Measurements from ENCODE around the gene CD58.

The CD58 gene

DNA sequence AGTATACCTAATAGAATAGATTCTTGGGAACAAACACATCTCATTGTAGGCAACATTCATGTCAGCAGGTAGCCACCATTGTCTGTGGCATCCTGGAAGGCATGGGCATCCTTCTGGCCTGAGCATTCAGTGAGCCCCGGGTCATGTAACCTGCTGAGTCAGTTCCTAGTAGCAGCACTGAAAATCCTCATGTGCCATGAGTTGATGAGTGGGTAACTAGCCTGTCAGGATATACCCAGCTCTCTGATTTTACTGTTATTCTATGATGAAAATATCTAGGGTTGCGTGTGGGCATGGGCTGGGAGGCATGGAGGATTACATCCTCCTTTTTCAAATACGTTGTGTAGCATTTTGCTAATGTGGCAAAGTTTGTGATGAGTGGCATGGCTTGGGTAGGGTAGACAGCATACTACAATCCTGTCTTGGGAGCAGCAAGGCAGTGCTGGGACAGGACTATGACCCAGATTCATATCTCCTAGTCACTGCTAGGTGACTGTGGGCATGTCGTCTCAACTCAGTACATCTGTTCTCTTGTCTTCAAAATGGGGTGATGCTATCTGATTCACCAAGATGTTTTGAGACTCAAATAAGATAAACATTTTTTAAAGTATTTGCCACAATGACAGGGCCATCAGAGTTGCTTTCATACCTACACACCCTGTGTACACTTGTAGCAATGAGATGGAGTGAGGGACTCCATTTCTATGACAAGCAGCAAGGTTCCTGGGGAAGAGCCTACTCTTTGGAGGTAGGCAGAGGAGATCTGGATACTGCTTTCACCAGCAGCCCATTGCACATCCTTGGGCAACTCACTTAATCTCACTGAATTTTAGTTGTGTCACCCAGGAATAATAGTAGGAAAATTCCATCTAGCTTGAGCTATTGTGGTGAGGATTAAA, 62.5 kb downstream of the CD58 start:
- Histone ChIP-seq H3K4me3 (ENCODE audit: low read length) (no peak overlapping the region), H3K27ac (ENCODE audit: low read length) (no peak overlapping the region), H3K36me3 (ENCODE audit: control insufficient read depth, insufficient read depth, low read length) (no peaks in the 10 kb centered on the region), H3K9me3 (ENCODE audit: control insufficient read depth, insufficient read depth, low read length) (no peaks in the 10 kb centered on the region), H3K27me3 (ENCODE audit: control insufficient read depth, insufficient read depth, low read length) (no peaks in the 10 kb centered on the region), H3K4me1 (ENCODE audit: control insufficient read depth, insufficient read depth, low read length) (no peaks in the 10 kb centered on the region)
- DNase-seq (ENCODE audit: low read depth, low spot score), result no peak
- WGBS (ENCODE audit: insufficient coverage, insufficient read length), result no CpG with 5 or more reads among the region's 4 CpGs

DNA sequence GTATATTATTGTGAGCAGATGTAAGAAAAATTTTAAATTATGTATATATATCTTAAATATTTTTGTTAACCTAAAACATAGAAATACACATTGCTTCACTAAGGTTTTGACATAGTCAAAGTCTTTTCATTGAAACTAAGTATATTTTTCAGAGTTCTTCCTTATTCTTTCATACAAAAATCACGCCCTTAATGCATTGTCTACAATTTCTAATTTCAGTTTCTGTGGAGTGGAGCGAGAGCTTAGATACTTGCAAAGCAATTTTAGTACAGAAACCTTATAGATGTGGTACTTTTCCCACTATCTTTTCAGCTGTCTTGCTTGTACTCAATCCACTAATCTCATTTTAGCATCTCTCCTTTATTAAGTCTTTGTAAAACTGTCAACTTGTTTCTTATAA, 63.2 kb downstream of the CD58 start:
- H3K27me3 ChIP-seq (ENCODE audit: control insufficient read depth, insufficient read depth, low read length), result no peaks in the 10 kb centered on the region
- DNase-seq (ENCODE audit: low read depth, low spot score), result no peak
- H3K4me3 ChIP-seq (ENCODE audit: low read length), result no peak overlapping the region
- no peak overlapping the region for H3K27ac ChIP-seq (ENCODE audit: low read length)
- H3K4me1 ChIP-seq (ENCODE audit: control insufficient read depth, insufficient read depth, low read length), result no peaks in the 10 kb centered on the region
- no peaks in the 10 kb centered on the region for H3K9me3 ChIP-seq (ENCODE audit: control insufficient read depth, insufficient read depth, low read length)
- H3K36me3 ChIP-seq (ENCODE audit: control insufficient read depth, insufficient read depth, low read length), result no peaks in the 10 kb centered on the region
- no CpG with 5 or more reads among the region's 2 CpGs for WGBS (ENCODE audit: insufficient coverage, insufficient read length)

DNA sequence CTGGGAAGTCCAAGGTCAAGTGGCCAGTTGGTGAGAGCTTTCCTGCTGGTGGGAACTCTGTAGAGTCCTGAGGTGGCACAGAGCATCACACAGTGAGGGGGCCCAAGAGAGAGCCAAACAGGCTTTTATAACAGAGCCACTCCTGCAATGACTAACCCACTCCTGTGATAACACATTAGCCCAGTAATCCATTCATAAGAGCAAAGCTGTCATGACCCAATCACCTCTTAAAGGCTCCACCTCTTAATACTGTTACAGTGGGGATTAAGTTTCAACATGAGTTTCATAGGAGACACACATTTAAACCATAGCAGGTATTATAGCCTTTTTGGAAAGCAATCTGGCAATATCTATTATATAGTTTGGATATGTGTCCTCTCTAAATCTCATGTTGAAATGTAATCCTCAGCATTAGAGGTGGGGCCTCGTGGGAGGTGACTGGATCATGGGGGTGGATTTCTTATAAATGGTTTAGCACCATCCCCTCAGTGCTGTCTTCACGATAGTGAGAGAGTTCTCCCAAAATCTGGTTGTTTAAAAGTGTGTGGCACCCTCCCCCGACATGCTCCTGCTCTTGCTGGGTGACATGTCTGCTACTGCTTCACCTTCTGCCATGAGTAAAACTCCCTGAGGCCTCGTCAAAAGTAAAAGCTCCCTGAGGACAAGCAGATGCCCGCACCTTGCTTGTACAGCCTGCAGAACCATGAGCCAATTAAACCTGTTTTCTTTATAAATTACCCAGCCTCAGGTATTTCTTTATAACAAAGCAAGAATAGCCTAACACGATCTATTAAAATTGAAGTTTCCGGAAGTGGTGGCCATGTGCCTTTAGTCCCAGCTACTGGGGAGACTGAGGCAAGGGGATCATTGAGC, 64.5 kb downstream of the CD58 start:
- Histone ChIP-seq H3K27ac (ENCODE audit: low read length) (no peak overlapping the region), H3K4me1 (ENCODE audit: control insufficient read depth, insufficient read depth, low read length) (no peaks in the 10 kb centered on the region), H3K36me3 (ENCODE audit: control insufficient read depth, insufficient read depth, low read length) (no peaks in the 10 kb centered on the region), H3K27me3 (ENCODE audit: control insufficient read depth, insufficient read depth, low read length) (no peaks in the 10 kb centered on the region), H3K9me3 (ENCODE audit: control insufficient read depth, insufficient read depth, low read length) (no peaks in the 10 kb centered on the region), H3K4me3 (ENCODE audit: low read length) (no peak overlapping the region)
- no peak for DNase-seq (ENCODE audit: low read depth, low spot score)
- no CpG with 5 or more reads among the region's 7 CpGs for WGBS (ENCODE audit: insufficient coverage, insufficient read length)

DNA sequence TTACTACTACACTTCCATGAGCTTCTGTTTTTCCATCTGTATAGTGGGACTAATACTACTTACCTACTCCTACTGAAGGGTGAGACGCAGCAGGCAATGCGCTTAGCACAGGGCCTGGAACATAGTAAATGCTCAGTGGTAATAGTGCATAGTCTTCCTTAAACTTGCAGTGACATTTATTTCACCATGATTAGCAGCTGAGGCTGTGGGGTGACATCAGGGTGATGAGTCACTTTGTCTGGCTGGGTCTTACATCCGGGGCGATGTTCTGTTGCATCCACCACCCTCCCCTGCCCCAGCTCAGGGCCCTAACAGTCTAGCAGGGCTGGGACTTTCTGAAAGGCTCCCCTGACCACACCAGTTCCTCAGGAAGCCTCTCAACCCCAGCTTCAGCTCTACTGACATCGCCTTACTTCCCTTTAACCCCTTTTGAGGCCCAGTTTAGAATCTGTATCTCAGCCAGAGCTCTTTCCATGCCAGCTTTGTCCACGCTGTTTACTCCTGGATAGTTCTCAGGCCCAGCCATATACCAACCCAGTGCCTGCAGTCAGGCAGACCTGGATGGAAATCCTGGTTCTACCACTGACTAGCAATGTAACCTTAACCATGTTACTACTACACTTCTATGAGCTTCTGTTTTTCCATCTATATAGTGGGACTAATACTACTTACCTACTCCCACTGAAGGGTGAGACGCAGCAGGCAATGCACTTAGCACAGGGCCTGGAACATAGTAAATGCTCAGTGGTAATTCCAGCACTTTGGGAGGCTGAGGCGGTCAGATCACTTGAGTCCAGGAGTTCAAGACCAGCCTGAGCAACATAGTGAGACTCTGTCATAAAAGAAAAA, 66.3 kb downstream of the CD58 start:
- Histone ChIP-seq H3K4me3 (ENCODE audit: low read length) (no peak overlapping the region), H3K27me3 (ENCODE audit: control insufficient read depth, insufficient read depth, low read length) (no peaks in the 10 kb centered on the region), H3K27ac (ENCODE audit: low read length) (no peak overlapping the region), H3K9me3 (ENCODE audit: control insufficient read depth, insufficient read depth, low read length) (no peaks in the 10 kb centered on the region), H3K4me1 (ENCODE audit: control insufficient read depth, insufficient read depth, low read length) (no peaks in the 10 kb centered on the region), H3K36me3 (ENCODE audit: control insufficient read depth, insufficient read depth, low read length) (no peaks in the 10 kb centered on the region)
- DNase-seq (ENCODE audit: low read depth, low spot score), result no peak
- WGBS (ENCODE audit: insufficient coverage, insufficient read length), result no CpG with 5 or more reads among the region's 8 CpGs

DNA sequence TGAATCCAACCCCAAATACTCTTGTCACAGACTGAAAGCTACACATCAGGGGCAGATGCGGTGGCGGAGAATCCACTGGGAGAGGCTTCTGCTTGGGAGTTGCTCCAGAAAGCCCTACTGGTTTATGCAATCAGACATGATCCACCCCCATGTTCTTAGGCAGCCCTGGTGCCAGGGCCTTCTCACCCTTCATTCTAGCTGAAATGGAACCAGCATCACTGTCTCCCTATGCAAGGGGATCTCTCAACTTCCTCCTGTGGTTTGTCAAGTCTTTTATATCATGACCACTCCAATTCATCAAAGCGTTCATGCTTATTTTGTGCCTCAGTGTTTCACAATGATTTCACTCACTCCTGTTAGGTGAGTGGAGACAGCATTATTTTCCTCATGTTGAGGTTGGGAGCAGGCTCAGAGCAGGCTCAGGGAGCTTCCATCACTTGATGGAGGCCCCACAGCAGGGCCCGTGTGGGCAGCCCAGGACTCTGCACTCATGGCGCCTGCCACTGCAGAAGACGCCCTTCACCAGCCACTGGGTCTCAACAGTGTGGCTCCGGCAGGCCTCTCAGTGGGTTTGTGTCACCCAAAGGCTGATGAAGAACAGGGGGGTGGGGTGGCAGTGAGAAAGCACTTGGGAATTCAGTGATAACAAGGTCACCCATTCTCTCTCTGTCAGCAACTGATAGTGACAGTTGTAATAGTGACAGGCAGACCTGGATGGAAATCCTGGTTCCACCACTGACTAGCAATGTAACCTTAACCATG, 67.1 kb downstream of the CD58 start:
- DNase-seq (ENCODE audit: low read depth, low spot score), result no peak
- Histone ChIP-seq H3K4me1 (ENCODE audit: control insufficient read depth, insufficient read depth, low read length) (0 out of 2 replicates have a peak, but pooled peaks cover 2% of the 10 kb centered on the region), H3K36me3 (ENCODE audit: control insufficient read depth, insufficient read depth, low read length) (no peaks in the 10 kb centered on the region), H3K27me3 (ENCODE audit: control insufficient read depth, insufficient read depth, low read length) (no peaks in the 10 kb centered on the region), H3K9me3 (ENCODE audit: control insufficient read depth, insufficient read depth, low read length) (no peaks in the 10 kb centered on the region), H3K4me3 (ENCODE audit: low read length) (no peak overlapping the region), H3K27ac (ENCODE audit: low read length) (no peak overlapping the region)
- no CpG with 5 or more reads among the region's 7 CpGs for WGBS (ENCODE audit: insufficient coverage, insufficient read length)

DNA sequence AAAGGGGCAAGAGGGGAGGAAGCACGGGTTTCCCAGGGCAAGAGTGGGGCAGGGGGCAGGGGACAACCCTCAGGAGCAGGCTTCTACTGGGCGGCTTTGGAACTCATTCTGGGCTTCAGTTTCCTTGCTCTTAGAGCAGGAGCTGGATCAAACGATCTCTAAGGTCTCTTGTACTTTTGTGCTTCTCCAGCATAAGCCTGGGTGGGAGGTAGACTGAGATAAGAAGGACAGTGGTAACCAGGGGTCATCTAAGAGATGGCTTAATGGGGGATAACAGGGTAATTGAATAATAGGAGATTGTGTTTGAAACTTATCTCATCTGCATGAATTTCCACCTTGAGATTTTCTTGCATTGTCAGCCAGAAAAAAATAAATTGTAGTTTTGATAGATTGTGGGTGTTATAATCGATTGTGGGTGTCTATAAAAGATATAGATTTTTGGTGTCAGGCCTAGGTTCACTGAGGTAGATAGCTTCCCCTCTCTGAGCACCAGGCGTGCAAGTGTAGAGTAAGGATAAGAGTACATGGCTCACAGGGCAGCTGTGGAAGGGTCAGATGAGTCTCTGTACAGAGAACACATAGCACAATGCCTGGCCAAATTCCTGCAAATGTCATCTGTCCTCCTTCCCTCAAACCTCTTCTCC, 68.0 kb downstream of the CD58 start:
- H3K4me1 ChIP-seq (ENCODE audit: control insufficient read depth, insufficient read depth, low read length), result 0 out of 2 replicates have a peak, but pooled peaks cover 2% of the 10 kb centered on the region
- DNase-seq (ENCODE audit: low read depth, low spot score), result no peak
- no peaks in the 10 kb centered on the region for H3K9me3 ChIP-seq (ENCODE audit: control insufficient read depth, insufficient read depth, low read length)
- no peak overlapping the region for H3K27ac ChIP-seq (ENCODE audit: low read length)
- WGBS (ENCODE audit: insufficient coverage, insufficient read length), result 100% methylated on average over 1 of the region's 5 CpGs
- no peaks in the 10 kb centered on the region for H3K36me3 ChIP-seq (ENCODE audit: control insufficient read depth, insufficient read depth, low read length)
- no peaks in the 10 kb centered on the region for H3K27me3 ChIP-seq (ENCODE audit: control insufficient read depth, insufficient read depth, low read length)
- H3K4me3 ChIP-seq (ENCODE audit: low read length), result no peak overlapping the region

DNA sequence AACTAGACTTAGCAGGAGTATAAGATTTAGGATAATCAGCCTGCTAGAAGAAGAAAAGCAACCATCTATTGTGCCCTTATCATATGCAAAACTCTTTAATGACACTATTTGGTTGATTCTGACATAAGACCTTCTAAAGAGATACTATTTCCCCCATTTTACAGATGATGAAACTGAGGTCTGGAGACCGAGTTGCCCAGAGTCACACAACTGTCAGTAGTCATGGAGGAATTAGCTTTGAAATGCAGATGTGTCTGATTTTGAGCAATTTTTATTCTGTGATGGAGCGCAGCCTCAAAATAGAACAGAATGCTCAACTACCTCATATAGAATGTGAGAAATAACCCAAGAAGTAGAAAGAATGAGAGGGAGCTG, 69.0 kb downstream of the CD58 start:
- Histone ChIP-seq H3K4me1 (ENCODE audit: control insufficient read depth, insufficient read depth, low read length) (0 out of 2 replicates have a peak, but pooled peaks cover 2% of the 10 kb centered on the region), H3K36me3 (ENCODE audit: control insufficient read depth, insufficient read depth, low read length) (no peaks in the 10 kb centered on the region)

DNA sequence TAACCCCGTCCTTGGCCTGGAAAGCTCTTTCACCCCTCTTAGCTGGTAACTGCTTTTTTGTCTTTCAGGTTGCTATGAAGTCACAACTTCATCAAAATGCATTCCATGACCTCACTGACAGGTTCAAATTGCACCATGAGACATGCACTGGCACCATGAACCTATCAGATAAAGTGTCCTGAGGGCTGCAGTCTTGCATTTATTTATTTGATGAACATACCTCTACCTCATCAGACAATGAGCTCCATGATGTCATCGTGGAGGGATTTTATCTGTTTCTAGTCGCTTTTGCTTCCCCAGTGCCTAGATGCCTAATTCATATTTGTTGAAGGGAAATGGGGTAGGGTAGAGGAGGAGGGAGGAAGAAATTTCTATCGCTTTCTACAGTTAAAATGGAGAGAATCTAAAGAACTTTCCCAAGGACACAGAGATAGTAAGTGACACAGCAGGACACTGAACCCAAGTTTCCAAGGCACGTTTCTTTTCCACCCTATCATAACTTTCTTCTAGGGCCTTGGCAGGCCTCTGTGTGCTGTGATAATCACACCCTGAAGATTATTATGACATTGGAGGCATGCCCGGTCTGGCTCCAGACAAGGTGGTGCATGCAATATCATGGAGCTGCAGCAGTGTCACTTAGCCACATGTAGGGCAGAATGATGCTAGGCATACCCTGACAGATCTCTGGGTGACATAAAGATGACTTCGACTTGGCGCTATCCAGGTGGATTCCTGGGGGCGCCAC, 69.5 kb downstream of the CD58 start:
- Histone ChIP-seq H3K36me3 (ENCODE audit: control insufficient read depth, insufficient read depth, low read length) (no peaks in the 10 kb centered on the region), H3K27me3 (ENCODE audit: control insufficient read depth, insufficient read depth, low read length) (no peaks in the 10 kb centered on the region), H3K27ac (ENCODE audit: low read length) (no peak overlapping the region), H3K4me1 (ENCODE audit: control insufficient read depth, insufficient read depth, low read length) (0 out of 2 replicates have a peak, but pooled peaks cover 2% of the 10 kb centered on the region), H3K4me3 (ENCODE audit: low read length) (no peak overlapping the region), H3K9me3 (ENCODE audit: control insufficient read depth, insufficient read depth, low read length) (no peaks in the 10 kb centered on the region)
- WGBS (ENCODE audit: insufficient coverage, insufficient read length), result no CpG with 5 or more reads among the region's 9 CpGs
- no peak for DNase-seq (ENCODE audit: low read depth, low spot score)

More for the DNA sequence above, 69.0 kb downstream of the CD58 start:
- H3K9me3 ChIP-seq (ENCODE audit: control insufficient read depth, insufficient read depth, low read length), result no peaks in the 10 kb centered on the region
- no CpG with 5 or more reads among the region's 2 CpGs for WGBS (ENCODE audit: insufficient coverage, insufficient read length)
- no peak overlapping the region for H3K27ac ChIP-seq (ENCODE audit: low read length)
- H3K4me3 ChIP-seq (ENCODE audit: low read length), result no peak overlapping the region
- no peak for DNase-seq (ENCODE audit: low read depth, low spot score)
- no peaks in the 10 kb centered on the region for H3K27me3 ChIP-seq (ENCODE audit: control insufficient read depth, insufficient read depth, low read length)

Data from iPS DF 6.9 (cell line).